ENCODE data around the gene PTGER3. TPM values are rescaled to one million over a fixed set of nuclear protein-coding genes. Genes with fewer than 3 reads are reported as not detected.

The PTGER3 gene
- total RNA-seq, 1 experiment from 2014 or later = 0.09 TPM

GRCh38 chr1:71030026-71030425 lies 17.6 kb downstream of the PTGER3 start:
- no TSS peak for BruUV-seq (replicated peaks)
- CTCF ChIA-PET = no interaction called here
- no peak overlapping the region for H3K27ac Mint-ChIP-seq (ENCODE audit: unreplicated experiment)
- no peaks in the 10 kb centered on the region for H3K36me3 Mint-ChIP-seq (ENCODE audit: insufficient read depth, unreplicated experiment)
- TF ChIP-seq, protein P1, sequence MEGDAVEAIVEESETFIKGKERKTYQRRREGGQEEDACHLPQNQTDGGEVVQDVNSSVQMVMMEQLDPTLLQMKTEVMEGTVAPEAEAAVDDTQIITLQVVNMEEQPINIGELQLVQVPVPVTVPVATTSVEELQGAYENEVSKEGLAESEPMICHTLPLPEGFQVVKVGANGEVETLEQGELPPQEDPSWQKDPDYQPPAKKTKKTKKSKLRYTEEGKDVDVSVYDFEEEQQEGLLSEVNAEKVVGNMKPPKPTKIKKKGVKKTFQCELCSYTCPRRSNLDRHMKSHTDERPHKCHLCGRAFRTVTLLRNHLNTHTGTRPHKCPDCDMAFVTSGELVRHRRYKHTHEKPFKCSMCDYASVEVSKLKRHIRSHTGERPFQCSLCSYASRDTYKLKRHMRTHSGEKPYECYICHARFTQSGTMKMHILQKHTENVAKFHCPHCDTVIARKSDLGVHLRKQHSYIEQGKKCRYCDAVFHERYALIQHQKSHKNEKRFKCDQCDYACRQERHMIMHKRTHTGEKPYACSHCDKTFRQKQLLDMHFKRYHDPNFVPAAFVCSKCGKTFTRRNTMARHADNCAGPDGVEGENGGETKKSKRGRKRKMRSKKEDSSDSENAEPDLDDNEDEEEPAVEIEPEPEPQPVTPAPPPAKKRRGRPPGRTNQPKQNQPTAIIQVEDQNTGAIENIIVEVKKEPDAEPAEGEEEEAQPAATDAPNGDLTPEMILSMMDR (IDR thresholded peaks at IDR 0.05; ENCODE audit: unreplicated experiment) = no peak
- no peaks in the 10 kb centered on the region for H3K9me3 Mint-ChIP-seq (ENCODE audit: low read depth, unreplicated experiment)
- intact Hi-C loops (cut with micrococcal nuclease; ENCODE audit: unreplicated experiment) = no loop called here
- no peak for DNase-seq
- H3K4me1 Mint-ChIP-seq (ENCODE audit: low read depth, unreplicated experiment) = no peaks in the 10 kb centered on the region
- H3K27me3 Mint-ChIP-seq (ENCODE audit: unreplicated experiment) = peaks cover under 1% of the 10 kb centered on the region
- H3K4me3 Mint-ChIP-seq (ENCODE audit: low read depth, unreplicated experiment) = no peak overlapping the region

DNA sequence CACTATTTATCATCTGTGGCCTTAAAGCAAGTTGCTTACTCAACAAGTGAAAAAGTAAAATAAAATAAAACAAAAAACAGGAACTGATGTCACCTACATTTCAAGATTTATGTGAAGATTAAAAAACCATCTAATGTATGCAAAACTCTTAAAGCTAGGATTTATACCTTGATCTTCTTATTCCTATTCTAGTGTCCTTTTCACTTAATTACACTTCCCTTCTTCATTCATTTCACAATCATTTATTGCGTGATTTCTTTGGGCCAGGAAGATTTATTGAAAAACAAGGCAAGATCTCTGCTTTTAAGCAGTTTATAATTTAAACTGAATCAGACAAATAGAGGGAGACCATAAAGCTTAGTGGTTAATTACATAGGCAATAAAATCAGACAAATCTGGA lies 18.6 kb downstream of the PTGER3 start:
- Mint-ChIP-seq H3K4me3 (ENCODE audit: low read depth, unreplicated experiment) (no peak overlapping the region), H3K27ac (ENCODE audit: unreplicated experiment) (no peak overlapping the region), H3K27me3 (ENCODE audit: unreplicated experiment) (no peaks in the 10 kb centered on the region), H3K4me1 (ENCODE audit: low read depth, unreplicated experiment) (no peaks in the 10 kb centered on the region), H3K9me3 (ENCODE audit: low read depth, unreplicated experiment) (no peaks in the 10 kb centered on the region), H3K36me3 (ENCODE audit: insufficient read depth, unreplicated experiment) (no peaks in the 10 kb centered on the region)
- TF ChIP-seq, protein P1 (IDR thresholded peaks at IDR 0.05; ENCODE audit: unreplicated experiment) = no peak
- no peak for DNase-seq
- intact Hi-C loops (cut with micrococcal nuclease; ENCODE audit: unreplicated experiment) = no loop called here
- no TSS peak for BruUV-seq (replicated peaks)
- CTCF ChIA-PET = no interaction called here

DNA sequence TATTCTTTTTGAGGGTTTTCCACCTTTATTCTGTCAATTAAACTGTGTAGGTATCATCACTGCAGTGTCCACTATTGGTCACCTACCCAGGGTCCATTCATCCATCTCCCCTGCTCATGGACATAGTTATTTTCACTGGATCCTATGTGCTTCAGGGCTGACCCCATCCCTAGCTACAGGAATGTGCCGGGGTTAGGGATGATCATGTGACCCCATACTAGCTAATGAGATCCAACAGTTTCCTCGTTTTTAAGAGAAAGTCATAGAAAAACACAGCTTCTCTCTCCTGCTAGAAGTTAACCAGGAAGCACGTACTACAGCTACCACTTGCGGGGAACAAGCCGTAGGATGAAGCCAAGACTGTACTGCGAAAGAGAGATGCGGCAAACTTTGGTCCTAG lies 19.6 kb downstream of the PTGER3 start:
- H3K36me3 Mint-ChIP-seq (ENCODE audit: insufficient read depth, unreplicated experiment) = no peaks in the 10 kb centered on the region
- intact Hi-C loops (cut with micrococcal nuclease; ENCODE audit: unreplicated experiment) = no loop called here
- CTCF ChIA-PET = no interaction called here
- no peak overlapping the region for H3K4me3 Mint-ChIP-seq (ENCODE audit: low read depth, unreplicated experiment)
- H3K4me1 Mint-ChIP-seq (ENCODE audit: low read depth, unreplicated experiment) = no peaks in the 10 kb centered on the region
- no peak overlapping the region for H3K27ac Mint-ChIP-seq (ENCODE audit: unreplicated experiment)
- no peaks in the 10 kb centered on the region for H3K9me3 Mint-ChIP-seq (ENCODE audit: low read depth, unreplicated experiment)
- DNase-seq = no peak
- no peaks in the 10 kb centered on the region for H3K27me3 Mint-ChIP-seq (ENCODE audit: unreplicated experiment)
- no TSS peak for BruUV-seq (replicated peaks)
- TF ChIP-seq, protein P1 (IDR thresholded peaks at IDR 0.05; ENCODE audit: unreplicated experiment) = no peak

GRCh38 chr1:71026093-71026492 lies 21.5 kb downstream of the PTGER3 start:
- no peak for DNase-seq
- Mint-ChIP-seq H3K4me1 (ENCODE audit: low read depth, unreplicated experiment) (no peaks in the 10 kb centered on the region), H3K36me3 (ENCODE audit: insufficient read depth, unreplicated experiment) (no peaks in the 10 kb centered on the region), H3K27ac (ENCODE audit: unreplicated experiment) (no peak overlapping the region), H3K9me3 (ENCODE audit: low read depth, unreplicated experiment) (no peaks in the 10 kb centered on the region), H3K27me3 (ENCODE audit: unreplicated experiment) (no peaks in the 10 kb centered on the region), H3K4me3 (ENCODE audit: low read depth, unreplicated experiment) (no peak overlapping the region)
- CTCF ChIA-PET = no interaction called here
- TF ChIP-seq, protein P1 (IDR thresholded peaks at IDR 0.05; ENCODE audit: unreplicated experiment) = no peak
- intact Hi-C loops (cut with micrococcal nuclease; ENCODE audit: unreplicated experiment) = no loop called here
- BruUV-seq (replicated peaks) = no TSS peak

DNA sequence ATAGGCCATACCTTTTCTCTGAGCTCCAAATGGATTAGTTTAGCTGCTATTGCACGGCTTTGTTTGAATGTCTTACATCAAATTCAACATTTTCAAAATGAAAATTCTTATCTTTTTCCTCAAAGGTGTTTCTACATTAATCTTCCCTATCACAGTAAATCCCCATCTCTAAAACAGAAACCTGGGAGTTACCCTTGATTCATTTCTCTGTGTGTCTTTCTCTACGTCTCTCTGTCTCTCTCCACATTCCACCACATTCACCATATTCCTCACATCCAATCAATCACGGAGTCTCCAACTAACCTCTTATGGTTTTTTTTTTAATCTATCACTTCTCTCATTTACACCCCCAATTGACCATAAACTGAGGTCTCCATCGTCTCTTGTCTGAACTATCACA lies 24.1 kb downstream of the PTGER3 start:
- BruUV-seq (replicated peaks) = no TSS peak
- no peaks in the 10 kb centered on the region for H3K36me3 Mint-ChIP-seq (ENCODE audit: insufficient read depth, unreplicated experiment)
- no peak overlapping the region for H3K27ac Mint-ChIP-seq (ENCODE audit: unreplicated experiment)
- no peaks in the 10 kb centered on the region for H3K4me1 Mint-ChIP-seq (ENCODE audit: low read depth, unreplicated experiment)
- no peak for DNase-seq
- TF ChIP-seq, protein P1 (IDR thresholded peaks at IDR 0.05; ENCODE audit: unreplicated experiment) = no peak
- CTCF ChIA-PET = no interaction called here
- H3K4me3 Mint-ChIP-seq (ENCODE audit: low read depth, unreplicated experiment) = no peak overlapping the region
- H3K9me3 Mint-ChIP-seq (ENCODE audit: low read depth, unreplicated experiment) = no peaks in the 10 kb centered on the region
- intact Hi-C loops (cut with micrococcal nuclease; ENCODE audit: unreplicated experiment) = no loop called here
- no peaks in the 10 kb centered on the region for H3K27me3 Mint-ChIP-seq (ENCODE audit: unreplicated experiment)

All from Calu3 (cell line).